Pancreas (tissue), 10 donors: Measurements from ENCODE around the gene NCK2. TPM values are rescaled to one million over a fixed set of nuclear protein-coding genes. Genes with fewer than 3 reads are reported as not detected.
A peak's percentile ranks its signal among the peaks of the same experiment; 100 is the strongest.

Experiments
- ATAC-seq, 4 donors: fragments of 200-7000 bp; cut with Tn5 transposase; one replicate each; pipeline versions ENCODE4 v1.8.0 to v1.9.1; 2020; ENCODE audit warnings: mild to moderate bottlenecking in 4 of 4, moderate library complexity in 4 of 4
- DNase-seq, 6 donors: peaks; one replicate each; pipeline ENCODE4 v3.0.0-alpha.2; 2020
- FAIRE-seq: peaks from 2 replicates; lab custom pipeline; 2012; peaks lifted over from hg19 to GRCh38; lab: Jason Lieb, UNC
- H3K27ac ChIP-seq, 4 donors: fragments of 200-600 bp; sonication (generic); 1 replicate in 3 of 4; 2 replicates in 1 of 4; pipeline versions ENCODE4 v1.5.0 to v1.8.0; 2020
- H3K27me3 ChIP-seq, 4 donors: fragments of 200-600 bp; one replicate each; pipeline ENCODE4 v1.8.0; 2021
- H3K36me3 ChIP-seq, 3 donors: fragments of 200-600 bp; sonication (generic) in 1 of 3; one replicate each; pipeline versions ENCODE4 v1.5.0 to v1.8.0; 2020 to 2021
- H3K4me1 ChIP-seq, 3 donors: fragments of 200-600 bp; one replicate each; pipeline ENCODE4 v1.8.0; 2021
- H3K4me3 ChIP-seq, 4 donors: fragments of 200-600 bp; sonication (generic) in 2 of 4; one replicate each; pipeline versions ENCODE4 v1.5.0 to v1.8.0; 2020 to 2021
- H3K9me3 ChIP-seq, 4 donors: fragments of 200-600 bp; one replicate each; pipeline ENCODE4 v1.8.0; 2021
- WGBS, 2 donors: extraction: QIAGEN DNeasy Blood & Tissue Kit; methylation state at CpG; one replicate each; pipeline ENCODE4 v1.1.7; 2013; 5-methylcytosine and 5-hydroxymethylcytosine counted together
- intact Hi-C, 3 donors: fragments of 100-400 bp; cut with DNase I; formaldehyde crosslinking; loops; one replicate each; pipeline versions ENCODE4 v1.11.1 to v1.14.2; 2022
- polyA plus RNA-seq, 2 donors: library from polyadenylated mRNA; stranded (reverse); fragments of 200-250 nt; gene quantifications; one replicate each; pipeline ENCODE4 v1.2.3, GENCODE V29; 2013
- total RNA-seq, 6 donors: library from RNA; stranded (reverse); fragmentation: NEBNext Ultra II Directional in 4 of 6; extraction: Animal tissue kit (Norgen Biotek cat#: 25700) in 4 of 6; gene quantifications; one replicate each; pipeline versions ENCODE4 v1.2.1 to v1.2.4, GENCODE V29; 2021 to 2023
- TF ChIP-seq, protein P1 (sequence below), 4 donors: fragments of 200-600 bp; sonication (generic) in 3 of 4; IDR thresholded peaks; one replicate each; pipeline versions ENCODE4 v1.5.0 to v1.8.0; 2021; ENCODE audit warnings: antibody characterized with exemption in 4 of 4
- donor health status: healthy with polysubstance abuse.
- donor health status: DM: no; HTN: no; CAD: no; lungs with moderate emphysema.
- donor health status: DM: no; HTN: no; CAD: no.
- donor health status: control.
- donor health status: control.
- donor health status: Bipolar disorder and iron deficiency.
- donor health status: DM: yes; HTN: yes; CAD: no.
- donor health status: DM: no; HTN: no; CAD: no.
- donor health status: DM: no; HTN: no; CAD: no.
- donor health status: DM: yes; HTN: yes; CAD: no.

The NCK2 gene
- total and polyA plus RNA-seq, 8 donors = 28.4 to 57.6 (median 31.2) TPM

DNA sequence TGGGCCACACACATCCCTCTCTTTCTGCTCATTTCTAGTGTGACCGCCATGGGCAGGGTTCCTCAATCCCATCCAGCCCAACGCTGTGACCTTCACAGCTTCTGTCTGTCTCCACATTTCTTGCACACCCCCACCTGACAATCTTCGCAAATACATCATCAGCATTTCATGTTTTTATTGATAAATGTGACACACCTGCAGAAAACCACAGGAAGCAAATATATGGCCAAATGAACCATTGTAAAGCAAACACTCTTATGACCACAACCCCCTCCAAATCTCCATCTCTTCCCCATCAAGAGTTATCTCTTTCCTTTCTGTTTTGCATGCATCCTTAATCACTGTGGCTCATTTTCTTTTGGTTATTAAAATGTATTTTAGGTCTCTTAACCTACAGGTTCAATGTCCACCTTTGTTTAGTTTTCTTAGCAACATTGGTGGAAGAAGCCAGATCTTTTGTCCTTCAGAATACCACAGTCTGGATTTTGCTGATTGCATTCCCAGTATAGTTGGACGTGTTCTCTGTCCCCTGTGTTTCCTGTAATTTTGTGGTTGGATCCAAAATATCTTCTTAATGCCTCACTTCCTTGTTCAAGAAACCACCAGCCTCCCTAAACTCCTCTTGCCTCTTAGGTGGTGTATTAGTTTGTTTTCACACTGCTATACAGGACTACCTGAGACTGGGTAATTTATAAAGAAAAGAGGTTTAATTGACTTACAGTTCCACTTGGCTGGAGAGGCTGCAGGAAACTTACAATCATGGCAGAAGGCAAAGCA is 9.8 kb upstream of the NCK2 start:
- Histone ChIP-seq H3K4me3 (no peak overlapping the region), H3K9me3 (no peaks in the 10 kb centered on the region), H3K4me1 (peaks cover 0 to 2% (median 0%) of the 10 kb centered on the region in 3 donors), H3K36me3 (no peaks in the 10 kb centered on the region), H3K27ac (no peak overlapping the region), H3K27me3 (no peaks in the 10 kb centered on the region)
- DNase-seq = no peak
- 61 to 70% methylated on average over 4 of the region's 4 CpGs for WGBS, 2 donors
- ATAC-seq = peak in 1 of 4 donors; percentile 38
- no peak for FAIRE-seq
- TF ChIP-seq, protein P1, sequence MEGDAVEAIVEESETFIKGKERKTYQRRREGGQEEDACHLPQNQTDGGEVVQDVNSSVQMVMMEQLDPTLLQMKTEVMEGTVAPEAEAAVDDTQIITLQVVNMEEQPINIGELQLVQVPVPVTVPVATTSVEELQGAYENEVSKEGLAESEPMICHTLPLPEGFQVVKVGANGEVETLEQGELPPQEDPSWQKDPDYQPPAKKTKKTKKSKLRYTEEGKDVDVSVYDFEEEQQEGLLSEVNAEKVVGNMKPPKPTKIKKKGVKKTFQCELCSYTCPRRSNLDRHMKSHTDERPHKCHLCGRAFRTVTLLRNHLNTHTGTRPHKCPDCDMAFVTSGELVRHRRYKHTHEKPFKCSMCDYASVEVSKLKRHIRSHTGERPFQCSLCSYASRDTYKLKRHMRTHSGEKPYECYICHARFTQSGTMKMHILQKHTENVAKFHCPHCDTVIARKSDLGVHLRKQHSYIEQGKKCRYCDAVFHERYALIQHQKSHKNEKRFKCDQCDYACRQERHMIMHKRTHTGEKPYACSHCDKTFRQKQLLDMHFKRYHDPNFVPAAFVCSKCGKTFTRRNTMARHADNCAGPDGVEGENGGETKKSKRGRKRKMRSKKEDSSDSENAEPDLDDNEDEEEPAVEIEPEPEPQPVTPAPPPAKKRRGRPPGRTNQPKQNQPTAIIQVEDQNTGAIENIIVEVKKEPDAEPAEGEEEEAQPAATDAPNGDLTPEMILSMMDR (IDR thresholded peaks at IDR 0.05) = no peak
- intact Hi-C loops = no loop called here

DNA sequence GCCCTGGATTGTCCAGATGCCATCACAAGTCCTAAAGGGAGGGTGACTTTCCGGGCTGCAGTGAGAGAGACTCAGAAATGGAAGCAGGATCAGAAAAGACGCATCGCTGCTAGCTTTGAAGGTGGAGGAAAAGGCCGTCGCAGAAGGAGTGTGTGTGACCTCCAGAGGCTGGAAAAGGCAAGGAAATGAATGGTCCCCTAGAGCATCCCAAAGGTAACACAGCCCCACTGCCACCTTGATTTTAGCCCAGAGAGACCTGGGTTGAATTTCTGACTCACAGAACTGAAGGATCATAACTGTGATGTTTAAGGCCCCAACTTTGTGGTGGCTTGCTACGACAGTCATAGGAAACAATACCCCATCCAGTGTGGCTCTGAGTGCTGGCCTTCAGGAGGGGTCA is 8.6 kb upstream of the NCK2 start:
- no peaks in the 10 kb centered on the region for H3K36me3 ChIP-seq
- no peak for ATAC-seq
- TF ChIP-seq, protein P1 (IDR thresholded peaks at IDR 0.05) = no peak
- H3K27ac ChIP-seq = no peak overlapping the region
- H3K4me3 ChIP-seq = no peak overlapping the region
- H3K4me1 ChIP-seq = peaks cover 0 to 2% (median 0%) of the 10 kb centered on the region in 3 donors
- H3K9me3 ChIP-seq = no peaks in the 10 kb centered on the region
- intact Hi-C loops = no loop called here
- DNase-seq = no peak
- FAIRE-seq = no peak
- 84 to 86% methylated on average over 6 of the region's 6 CpGs for WGBS, 2 donors
- no peaks in the 10 kb centered on the region for H3K27me3 ChIP-seq

DNA sequence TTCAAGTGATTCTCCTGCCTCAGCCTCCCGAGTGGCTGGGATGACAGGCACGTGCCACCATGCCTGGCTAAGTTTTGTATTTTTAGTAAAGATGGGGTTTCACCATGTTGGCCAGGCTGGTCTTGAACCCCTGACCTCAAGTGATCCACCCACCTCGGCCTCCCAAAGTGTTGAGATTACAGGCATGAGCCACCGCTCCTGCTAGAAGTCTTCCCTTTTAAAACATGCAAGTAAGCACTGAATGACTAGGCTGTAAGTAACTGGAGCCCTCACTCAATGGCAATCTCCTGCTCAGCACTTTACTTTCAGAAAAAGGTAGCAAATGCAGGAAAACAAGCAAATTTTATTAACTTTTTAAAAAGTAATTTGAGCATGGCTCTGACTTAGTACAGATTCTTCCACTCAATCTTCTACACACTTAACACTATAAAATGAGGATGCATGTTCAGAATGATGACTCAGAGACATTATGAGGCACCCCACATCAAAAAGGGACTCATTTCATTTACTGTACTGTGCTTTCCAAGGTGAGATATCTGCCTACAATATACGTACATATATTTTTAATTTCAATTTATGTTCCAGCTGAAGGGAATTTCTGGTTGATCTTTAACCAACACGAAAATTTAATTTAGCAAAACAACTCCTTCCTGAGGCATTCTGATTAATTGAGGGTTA is 6.6 kb upstream of the NCK2 start:
- TF ChIP-seq, protein P1 (IDR thresholded peaks at IDR 0.05) = no peak
- DNase-seq = no peak
- intact Hi-C loops = no loop called here
- Histone ChIP-seq H3K27ac (no peak overlapping the region), H3K9me3 (no peaks in the 10 kb centered on the region), H3K4me3 (no peak overlapping the region), H3K36me3 (no peaks in the 10 kb centered on the region), H3K4me1 (peaks cover 0 to 2% (median 0%) of the 10 kb centered on the region in 3 donors), H3K27me3 (no peaks in the 10 kb centered on the region)
- 75 to 82% methylated on average over 6 of the region's 6 CpGs for WGBS, 2 donors
- FAIRE-seq = no peak
- ATAC-seq = no peak

DNA sequence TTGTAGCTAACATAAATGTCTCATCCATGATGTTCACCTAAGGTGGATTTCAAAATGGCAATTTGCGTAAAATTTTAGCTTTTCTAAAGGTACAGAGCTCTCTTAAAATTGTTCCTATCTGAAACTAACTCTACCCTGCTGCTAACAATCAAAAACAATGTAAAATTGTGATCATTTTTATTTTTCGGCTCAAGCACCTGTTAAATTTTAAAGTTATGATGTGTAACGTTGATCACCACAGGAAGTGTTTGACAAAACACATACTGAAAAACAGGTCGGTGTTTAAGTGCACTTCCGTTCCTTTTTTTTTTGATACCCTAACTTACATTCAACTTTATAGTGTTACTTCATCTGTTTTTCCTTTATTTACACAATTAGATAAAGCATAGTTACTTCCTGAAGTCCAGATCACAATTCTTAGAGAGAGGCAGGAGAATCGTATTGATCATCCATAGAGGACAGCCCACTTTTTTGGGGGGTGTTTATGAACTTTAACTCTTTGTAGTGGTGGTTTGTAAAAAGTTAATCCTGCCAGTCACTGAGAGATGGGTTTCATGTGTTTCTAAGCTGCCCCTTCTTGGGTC is 6.0 kb upstream of the NCK2 start:
- WGBS, 2 donors = 50 to 55% methylated on average over 6 of the region's 6 CpGs
- no peaks in the 10 kb centered on the region for H3K27me3 ChIP-seq
- no peaks in the 10 kb centered on the region for H3K9me3 ChIP-seq
- TF ChIP-seq, protein P1 (IDR thresholded peaks at IDR 0.05) = no peak
- H3K4me1 ChIP-seq = peaks cover 0 to 4% (median 0%) of the 10 kb centered on the region in 3 donors
- intact Hi-C loops = no loop called here
- no peak for FAIRE-seq
- DNase-seq = no peak
- no peak overlapping the region for H3K27ac ChIP-seq
- no peak overlapping the region for H3K4me3 ChIP-seq
- H3K36me3 ChIP-seq = no peaks in the 10 kb centered on the region
- ATAC-seq = no peak
